OCI-LY7 (cell line): ENCODE measurements around the gene LONP2.

ENCODE experiments used
- EZH2phosphoT487 ChIP-seq: fragments of 200-600 bp; sonication (generic); IDR thresholded peaks from 2 replicates; pipeline ENCODE4 v1.6.1; 2018; ENCODE audit warnings: low read depth, borderline replicate concordance, mild to moderate bottlenecking, mixed run types, antibody characterized with exemption, low read length, moderate library complexity, mixed read lengths
- TF ChIP-seq, protein P1 (sequence below): fragments of 200-600 bp; sonication (generic); conservative IDR thresholded peaks from 2 replicates; pipeline ENCODE4 v1.5.1; 2014; ENCODE audit warnings: mild to moderate bottlenecking, antibody characterized with exemption, low read length, moderate library complexity, mixed read lengths

DNA sequence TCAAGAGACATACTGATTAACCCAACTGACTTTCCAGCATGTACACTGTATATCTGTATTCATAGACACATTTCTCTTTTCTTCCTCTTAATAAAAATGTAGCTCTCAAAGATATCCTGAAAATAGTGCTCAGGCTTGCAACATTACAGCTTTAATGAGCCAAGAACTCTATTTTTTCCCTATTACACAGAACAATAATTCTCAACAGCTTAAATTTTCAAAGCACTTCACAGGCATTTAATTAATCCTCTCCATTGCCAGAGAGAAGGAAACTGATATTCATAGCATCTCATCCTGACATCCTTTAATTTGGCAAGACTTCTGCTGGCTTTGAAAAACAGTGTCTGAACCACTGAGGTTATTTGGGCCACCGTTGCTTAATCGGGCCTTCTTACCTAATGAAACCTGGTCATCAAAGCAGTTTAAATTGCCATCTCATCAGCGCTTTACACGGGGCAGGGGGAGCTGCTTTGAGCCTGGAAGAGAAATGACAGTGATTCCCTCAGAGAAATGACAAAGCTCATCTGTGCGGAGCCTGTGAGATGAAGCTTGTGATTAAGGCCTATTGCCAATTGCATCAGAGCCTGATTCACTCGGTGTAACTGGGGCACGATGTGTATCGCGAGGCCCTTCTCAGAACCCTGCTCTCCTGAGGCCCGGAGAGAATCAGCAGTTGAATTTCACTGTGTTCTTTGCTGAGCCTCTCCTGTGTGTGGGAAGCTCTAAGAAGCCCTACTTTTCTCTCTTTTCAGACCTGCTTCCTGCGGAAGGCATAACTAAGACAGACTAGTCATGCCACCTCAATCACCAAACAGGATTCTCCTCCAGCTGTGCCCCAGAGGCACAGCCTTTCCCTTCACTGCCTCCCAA, 149.6 kb downstream of the LONP2 start:
- TF ChIP-seq, protein P1, sequence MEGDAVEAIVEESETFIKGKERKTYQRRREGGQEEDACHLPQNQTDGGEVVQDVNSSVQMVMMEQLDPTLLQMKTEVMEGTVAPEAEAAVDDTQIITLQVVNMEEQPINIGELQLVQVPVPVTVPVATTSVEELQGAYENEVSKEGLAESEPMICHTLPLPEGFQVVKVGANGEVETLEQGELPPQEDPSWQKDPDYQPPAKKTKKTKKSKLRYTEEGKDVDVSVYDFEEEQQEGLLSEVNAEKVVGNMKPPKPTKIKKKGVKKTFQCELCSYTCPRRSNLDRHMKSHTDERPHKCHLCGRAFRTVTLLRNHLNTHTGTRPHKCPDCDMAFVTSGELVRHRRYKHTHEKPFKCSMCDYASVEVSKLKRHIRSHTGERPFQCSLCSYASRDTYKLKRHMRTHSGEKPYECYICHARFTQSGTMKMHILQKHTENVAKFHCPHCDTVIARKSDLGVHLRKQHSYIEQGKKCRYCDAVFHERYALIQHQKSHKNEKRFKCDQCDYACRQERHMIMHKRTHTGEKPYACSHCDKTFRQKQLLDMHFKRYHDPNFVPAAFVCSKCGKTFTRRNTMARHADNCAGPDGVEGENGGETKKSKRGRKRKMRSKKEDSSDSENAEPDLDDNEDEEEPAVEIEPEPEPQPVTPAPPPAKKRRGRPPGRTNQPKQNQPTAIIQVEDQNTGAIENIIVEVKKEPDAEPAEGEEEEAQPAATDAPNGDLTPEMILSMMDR = no peak
- no peak for TF ChIP-seq EZH2phosphoT487
